Globus pallidus (tissue), 1 donor: ENCODE data around the gene ATCAY.

Experiments
- DNase-seq: peaks from one replicate; pipeline ENCODE4 v3.0.0-alpha.2; 2015; ENCODE audit warnings: low spot score

ATCAY gene

GRCh38 chr19:3970313-3970807, 89.9 kb downstream of the ATCAY start:
- DNase-seq = no peak

GRCh38 chr19:3970808-3971598, 90.5 kb downstream of the ATCAY start, which contains the start of gene DAPK3:
TSS of gene DAPK3 (minus strand) at chr19:3971099. CDS start at chr19:3969735, 1,364 bp downstream.
- DNase-seq = peak; percentile 98

- DNase-seq = no peak
Measured at GRCh38 chr19:3975144-3975543, 94.7 kb downstream of the ATCAY start.

GRCh38 chr19:3975637-3976087, 95.2 kb downstream of the ATCAY start:
- no peak for DNase-seq

- no peak for DNase-seq
Measured at GRCh38 chr19:3976495-3977241, 96.2 kb downstream of the ATCAY start.
